Activated CD4-positive, alpha-beta T cell treated with anti-CD3 and anti-CD28 coated beads, Interleukin-2, Interleukin-6, amounts not matched to agents 100 ng/mL and 50 ng/mL, durations not matched to agents 16 hours and 8 hours (primary cell): ENCODE data around the gene HPSE2.

Source experiments
- DNase-seq: peaks from one replicate; pipeline ENCODE4 v3.0.0-alpha.2; 2020

HPSE2 gene

DNA sequence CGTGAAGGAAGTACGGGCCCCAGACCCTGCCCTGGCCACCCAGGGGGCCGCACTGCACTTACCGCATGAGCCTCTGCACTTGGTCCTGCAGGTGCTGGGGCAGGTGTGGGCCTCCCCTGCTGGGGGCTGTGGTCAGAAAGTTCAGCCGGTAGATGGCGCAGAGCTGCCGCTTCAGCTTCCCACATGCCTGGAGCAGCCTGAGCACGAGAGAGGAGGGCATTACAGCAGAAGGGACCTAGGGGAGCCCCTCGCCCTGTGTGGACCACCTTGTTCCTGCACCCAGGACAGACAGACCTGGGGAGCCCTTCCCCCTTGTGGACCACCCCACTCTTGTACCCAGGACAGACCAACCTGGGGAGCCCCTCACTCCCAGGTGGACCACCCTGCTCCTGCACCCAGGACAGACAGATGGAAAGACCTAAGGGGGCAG is 811.9 kb downstream of the HPSE2 start:
- no peak for DNase-seq

DNA sequence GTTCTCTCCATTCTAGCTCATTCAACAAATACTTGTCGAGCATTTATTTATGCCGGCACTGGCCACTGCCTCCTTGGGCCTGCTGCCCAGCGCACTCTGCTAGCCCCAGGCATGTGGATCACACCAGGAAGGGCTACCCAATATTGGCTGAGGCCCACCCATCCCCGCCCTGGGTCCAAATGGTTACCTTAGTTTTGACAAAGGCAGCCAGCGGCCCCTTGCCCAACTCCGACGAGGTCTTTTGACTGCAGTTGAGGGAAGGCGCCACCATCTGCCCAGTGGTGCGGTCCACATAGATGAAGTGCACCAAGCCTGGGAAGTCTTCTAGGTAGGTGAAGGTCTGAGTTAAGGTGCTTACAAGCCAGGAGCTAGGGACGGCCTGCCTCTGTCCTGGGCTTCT is 813.5 kb downstream of the HPSE2 start:
- DNase-seq, result no peak

DNA sequence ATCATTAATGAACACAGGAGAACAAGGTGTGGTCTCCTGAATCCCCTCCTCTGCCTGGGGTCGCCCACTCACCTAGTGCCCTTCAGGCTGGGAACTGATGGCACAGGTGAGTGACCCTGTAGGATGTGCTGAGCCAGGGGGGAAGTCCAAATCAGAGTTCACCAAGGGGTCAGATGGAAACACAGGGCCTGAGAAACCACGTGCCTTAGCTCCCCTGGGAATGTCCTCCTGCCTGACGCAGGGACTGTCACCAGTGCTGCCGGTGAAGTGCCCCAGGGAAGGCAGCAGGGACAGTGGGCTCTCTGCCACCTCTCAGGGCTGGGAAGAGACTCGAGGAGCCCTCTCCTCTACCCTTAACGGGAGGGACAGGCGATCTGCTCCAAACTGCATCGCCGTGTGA is 814.9 kb downstream of the HPSE2 start:
- no peak for DNase-seq

DNA sequence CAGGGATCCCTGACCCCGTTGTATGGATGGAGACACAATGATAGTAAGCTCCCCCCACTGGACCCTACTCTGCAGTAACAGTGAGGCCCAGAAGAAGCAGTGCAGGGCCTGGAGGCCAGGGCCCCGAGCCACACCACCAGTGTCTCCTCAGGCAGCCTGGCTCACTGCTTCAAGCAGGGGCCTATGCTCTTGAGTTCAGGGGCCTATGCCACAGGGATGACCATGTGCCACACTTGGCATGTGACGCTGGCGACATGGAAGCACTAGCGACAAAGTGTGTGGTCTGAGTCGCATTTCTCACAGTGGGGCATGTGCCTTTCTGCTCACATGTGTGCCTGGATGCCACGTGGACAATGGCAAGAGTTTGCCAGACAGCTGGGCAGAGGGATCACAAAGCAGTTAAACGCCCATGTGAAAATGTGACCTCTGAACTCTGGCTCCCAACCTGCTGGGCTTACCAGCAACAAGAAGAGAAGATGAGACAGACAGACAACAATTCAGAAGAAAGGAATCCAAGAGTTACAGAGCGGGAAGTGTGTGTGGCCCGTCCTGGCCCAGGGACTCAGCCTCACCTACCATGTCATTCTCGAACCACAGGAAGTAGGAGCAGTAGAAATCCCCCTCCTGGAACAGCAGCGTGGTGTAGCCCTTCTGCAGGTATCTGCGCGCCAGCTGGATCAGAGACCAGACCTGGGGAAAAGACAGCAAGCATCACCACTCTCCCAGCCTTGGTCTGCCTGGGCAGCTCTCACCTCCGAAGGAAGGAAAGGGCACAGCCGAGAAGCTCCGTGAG is 816.0 kb downstream of the HPSE2 start:
- DNase-seq, result no peak

DNA sequence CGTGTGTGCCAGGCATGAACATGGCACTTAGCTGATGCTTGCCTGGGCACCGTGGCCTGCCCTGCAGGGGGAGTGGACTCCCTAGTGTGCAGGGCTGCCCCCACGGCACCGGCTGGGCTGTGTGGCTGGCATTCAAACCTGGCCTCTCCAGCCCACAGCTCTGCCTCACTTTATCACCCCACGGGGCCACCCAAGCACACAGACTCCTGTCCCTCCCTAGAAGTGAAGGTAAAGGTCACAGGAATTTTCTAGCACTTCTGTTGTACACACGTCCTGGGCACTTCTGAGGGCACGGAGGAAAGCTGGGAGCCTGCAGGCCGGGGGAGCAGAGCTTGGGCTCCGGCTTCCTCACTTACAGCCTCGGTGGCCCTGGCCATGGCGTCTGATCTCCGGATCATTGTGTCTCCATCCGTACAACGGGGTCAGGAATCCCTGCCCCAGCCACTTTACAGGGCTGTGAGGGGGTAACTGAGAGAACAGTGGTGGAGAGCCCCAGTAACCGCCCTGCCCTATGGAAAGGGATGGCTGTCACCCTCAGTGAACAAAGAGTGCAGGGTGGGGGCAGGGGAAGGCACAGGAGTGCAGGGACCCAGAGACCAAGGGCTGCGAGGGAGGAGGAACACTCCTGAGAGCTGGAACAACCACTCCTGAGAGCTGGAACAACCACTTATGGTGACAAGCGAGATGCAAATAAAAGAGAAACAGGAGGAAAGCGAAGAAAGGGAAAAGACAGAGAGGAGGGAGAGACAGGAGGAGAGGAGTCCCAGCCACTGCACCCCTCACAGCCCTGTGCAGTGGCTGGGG is 816.8 kb downstream of the HPSE2 start:
- DNase-seq, result no peak

DNA sequence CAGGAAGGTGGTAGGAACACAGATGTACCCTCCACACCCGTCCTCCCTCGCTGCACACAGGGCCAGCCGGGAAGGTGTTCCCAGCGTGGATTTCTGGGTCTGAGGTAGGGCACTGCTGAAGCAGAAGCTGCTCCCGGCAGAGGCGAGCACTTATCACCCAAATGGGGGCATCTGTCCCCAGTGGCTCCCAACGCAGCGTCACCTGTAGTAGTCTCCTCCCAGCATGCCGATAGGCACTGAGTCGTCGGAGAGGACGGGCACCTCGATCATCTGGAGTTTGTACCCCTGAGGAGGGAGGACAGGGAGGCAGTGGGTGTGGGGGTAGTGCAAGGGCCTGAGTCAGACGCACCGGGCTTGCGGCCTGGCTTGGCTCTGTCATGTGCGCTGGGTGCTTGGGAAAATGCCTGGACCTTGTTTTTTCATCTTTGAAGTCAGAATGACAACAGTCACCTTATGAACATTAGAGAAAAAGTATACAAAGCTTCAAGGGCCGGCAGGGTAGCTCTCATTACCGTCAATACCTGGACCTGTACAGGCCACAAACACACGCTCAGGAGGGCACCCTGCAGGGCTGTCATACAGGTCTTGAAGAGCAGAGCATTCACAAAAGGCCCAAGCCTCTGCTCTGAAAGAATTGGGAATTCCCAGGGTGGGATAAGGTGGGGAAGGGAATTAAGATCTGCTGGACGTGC is 817.5 kb downstream of the HPSE2 start:
- no peak for DNase-seq

DNA sequence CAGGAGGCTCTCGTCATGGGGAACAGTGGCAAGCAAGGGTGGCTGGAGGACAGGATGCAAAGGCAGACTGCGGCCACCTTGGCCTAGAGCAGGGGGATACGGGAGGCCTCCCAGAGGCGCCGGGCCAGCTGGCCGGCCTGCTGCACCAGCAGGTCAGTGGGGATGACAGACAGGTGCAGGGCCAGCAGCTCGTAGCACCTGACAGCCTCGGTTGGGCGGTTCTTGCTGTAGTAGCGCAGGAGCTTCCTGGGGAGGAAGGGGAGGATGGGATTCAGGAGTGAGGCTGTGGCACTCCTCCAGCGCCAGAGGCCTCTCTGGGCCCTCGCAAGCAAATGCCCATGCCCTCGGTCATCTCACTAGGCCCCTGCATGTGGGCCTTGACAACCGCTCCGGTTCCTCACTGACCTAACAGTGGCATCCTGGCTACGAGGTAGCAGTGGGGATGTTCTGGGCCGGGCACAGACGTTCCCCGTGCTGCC is 818.1 kb downstream of the HPSE2 start:
- DNase-seq, result no peak

DNA sequence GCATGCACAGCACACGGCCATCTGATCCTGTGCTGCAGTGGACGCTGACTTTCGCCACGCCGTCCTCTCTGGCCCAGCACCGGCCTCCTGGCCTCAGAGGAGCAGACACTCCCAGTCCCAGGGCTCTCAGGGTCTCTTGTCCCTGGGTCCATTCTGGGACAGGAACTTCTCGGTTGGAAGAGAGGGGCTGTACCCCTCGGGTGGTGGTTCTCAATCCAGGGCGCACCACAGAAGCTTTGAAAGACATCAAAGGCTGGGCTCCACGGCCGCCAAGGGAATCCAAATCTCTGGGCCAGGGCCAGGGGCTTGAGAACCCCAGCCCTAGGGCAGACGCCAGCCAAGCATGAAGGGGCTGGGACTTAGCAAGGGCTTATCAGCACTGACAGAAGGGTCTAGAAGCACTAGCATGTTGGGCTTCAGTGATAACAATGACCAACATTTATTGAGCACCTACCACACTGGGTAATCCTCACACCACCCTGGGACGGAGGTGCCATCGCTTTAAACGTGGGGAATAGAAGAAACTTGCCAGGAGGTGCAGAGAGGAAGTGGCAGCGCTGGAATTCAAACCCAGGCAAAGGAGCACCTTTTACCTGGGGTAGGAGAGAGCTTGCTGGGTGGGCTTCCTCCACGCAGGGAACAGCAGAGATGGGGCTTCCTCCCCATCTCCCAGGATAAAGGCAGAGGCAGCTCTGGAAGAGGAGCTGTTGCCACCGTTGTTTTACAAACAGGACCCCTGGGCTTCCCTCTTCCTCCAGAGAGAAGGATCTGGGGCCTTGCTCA is 818.9 kb downstream of the HPSE2 start:
- DNase-seq, result no peak

DNA sequence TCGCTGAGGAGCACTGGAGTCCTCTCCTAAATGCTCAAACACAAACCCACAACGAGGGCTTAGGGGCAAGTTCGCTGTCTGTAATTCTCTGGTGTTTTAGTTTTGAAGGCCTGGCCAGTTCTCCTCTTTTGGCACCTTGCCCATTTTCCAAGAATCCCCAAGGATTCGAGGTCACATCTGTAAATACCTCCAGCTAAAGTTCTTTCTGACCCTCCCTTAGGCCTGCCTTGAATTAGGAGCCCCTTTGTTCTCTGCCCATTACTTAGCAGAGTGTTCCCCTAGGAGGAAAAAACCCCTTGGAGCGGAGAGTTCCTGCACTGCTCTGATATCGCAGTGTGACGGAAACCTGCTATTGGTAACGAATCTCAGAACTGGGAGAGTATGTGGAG is 819.9 kb downstream of the HPSE2 start:
- no peak for DNase-seq

DNA sequence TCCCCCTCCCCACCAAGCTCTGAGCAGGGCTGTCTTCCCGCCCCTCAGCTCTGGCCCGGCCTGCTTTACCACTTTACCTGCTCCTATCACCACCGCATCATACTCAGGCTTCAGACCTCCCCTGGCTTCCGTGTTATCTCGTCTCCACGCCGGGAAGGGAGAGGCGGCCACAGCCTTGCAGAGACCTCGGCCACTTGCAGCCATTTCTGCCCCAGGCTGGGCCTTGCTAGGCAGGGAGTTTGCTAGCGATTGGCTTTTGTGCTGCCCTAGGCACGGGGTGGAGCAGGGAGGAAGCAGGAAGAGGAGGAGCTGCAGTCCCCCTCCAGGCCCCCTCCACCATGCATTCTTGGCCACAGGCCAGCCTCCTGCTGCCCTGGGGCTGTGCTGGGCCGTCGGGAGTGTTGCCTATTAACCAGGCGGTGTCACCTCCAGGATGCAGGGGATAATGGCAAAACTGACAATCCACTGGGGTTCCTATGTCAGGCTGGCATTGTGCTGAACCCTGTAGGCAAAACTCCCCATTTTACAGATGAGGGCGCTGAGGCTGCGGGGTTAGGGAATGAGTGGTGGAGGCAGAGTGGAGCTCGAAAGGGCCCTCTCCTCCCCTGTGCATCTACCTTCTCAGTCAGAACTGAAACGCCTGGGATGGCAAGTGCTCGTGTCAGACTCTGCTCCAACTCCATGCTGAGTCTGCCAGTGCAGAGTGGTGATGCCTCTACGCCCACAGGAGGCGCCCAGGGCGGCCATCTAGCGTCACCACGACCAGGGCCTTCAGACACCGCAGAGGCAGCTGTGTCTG is 820.5 kb downstream of the HPSE2 start, which contains the start of gene PYROXD2:
TSS of gene PYROXD2 (minus strand) at position 251 of the 799 bp plus-strand sequence. CDS start at position 204, 47 bp downstream.
- DNase-seq, result peak; percentile 49

DNA sequence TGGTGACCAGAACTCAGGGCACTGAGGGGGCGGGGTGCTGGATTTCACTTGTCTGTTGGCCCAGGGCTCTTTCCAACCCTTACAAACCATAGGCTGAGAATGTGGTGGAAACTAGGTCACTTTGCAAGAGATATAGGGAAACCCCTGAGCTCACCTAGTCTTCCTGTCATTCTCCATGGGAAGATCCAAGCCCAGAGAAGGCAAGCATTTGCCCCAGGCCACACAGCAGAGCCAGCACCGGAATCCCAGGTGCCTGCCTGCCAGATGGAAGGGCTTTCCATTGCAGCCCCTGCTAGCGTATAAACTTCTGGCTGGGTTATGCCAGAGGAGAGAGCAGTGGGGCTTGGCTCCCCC is 821.1 kb downstream of the HPSE2 start:
- no peak for DNase-seq

DNA sequence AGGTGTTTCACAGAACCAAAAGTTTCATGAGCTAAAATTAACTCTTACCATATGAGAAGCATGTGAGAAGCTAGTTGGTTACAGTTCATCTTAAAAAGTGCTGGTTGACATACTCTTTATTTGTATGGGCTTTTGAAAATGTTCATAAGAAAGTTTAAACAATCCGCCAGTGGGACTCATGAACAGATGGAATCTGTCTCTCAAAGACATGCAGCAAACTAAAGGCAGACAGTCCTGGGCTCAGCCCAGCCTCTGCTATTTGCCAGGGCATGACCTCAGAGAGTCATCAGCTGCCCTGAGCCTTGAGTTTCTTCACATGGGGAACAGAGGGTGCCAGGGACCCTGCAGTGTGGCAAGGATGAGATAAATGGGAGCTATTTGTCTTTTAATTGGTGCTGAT is 823.9 kb downstream of the HPSE2 start:
- DNase-seq, result no peak

DNA sequence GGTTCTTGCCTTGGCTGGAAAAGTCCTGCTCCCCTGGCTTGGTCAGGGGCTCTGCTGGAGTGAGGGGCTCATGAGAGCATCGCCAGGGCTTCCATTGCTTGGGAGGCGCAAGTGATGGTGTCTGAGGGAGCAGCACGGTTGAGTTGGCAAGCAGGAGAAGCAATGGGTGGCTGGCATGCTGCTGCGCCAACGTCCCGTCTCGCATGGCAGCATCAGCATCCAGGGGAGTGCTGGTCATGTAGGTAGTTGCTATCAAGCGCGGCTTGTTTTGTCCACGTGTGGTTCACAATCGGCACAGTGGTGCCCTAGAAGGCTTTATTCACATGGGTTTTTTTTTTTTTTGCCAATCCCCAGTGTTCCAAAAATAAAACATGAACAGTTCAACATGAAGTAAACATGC is 824.5 kb downstream of the HPSE2 start:
- no peak for DNase-seq

DNA sequence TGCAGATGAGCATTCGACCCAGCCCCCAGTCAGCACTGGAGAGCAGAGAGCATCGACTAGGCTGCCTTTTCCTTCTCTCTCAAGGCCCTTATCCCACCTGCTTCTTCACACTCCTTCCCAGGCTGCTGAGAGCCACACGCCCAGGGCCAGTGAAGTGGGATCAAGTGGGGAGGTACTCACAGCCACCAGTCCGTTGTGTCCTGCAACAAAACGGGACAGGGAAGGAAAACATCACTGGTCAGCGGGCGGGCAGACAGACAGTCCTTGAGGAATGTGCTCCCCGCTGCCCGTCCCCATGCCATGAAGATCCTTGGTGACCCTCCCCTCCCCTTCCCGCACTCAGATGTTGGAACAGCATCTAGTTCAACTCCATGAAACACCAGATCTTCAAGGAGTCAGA is 824.9 kb downstream of the HPSE2 start:
- DNase-seq, result no peak

DNA sequence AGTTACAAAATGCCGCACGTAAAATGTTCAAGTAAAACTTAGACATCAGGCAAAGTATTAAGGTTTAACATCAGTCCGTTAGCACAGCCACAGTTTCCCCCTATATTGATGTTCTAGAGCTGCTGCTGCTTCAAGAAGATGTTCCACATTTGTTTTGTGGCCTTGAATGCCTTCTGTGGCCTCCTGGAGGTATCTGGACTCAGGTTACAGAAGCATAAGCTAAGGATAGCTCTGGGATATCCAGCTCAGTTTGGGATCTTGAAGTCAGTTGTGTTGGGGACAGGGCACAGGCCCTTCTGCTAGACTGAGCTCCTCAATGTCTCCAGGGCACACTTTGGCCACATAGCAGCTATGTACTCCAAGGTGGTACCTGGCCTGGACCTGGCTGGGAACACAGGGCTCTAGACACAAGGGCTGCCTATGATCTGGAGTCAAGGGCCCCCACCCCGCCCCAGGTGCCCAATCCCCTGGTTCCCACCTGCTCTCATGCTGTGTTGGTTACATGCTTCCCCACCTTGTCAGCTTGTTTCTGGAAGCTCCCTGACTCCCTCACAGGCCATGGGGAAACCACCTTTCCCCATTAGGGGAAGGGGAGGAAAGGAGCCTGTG is 825.4 kb downstream of the HPSE2 start:
- DNase-seq, result no peak

DNA sequence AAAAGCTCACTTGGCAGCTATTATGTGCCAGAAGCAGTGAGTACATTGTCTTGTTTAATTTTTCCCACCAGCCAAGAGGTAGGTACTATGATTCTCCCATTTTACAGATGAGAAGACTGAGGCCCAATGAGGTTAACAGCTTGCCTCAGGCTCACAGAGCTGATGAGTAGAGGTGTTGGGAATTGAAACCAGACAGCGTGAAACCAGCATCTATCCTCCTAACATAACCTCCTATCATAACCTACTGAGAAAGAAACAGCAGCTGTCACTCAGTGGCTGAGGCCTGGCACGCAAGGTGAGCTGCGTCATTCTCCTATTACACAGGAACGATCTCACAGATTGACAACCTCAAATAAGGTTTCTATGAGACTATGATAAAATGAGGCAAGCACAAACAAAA is 826.9 kb downstream of the HPSE2 start:
- no peak for DNase-seq

DNA sequence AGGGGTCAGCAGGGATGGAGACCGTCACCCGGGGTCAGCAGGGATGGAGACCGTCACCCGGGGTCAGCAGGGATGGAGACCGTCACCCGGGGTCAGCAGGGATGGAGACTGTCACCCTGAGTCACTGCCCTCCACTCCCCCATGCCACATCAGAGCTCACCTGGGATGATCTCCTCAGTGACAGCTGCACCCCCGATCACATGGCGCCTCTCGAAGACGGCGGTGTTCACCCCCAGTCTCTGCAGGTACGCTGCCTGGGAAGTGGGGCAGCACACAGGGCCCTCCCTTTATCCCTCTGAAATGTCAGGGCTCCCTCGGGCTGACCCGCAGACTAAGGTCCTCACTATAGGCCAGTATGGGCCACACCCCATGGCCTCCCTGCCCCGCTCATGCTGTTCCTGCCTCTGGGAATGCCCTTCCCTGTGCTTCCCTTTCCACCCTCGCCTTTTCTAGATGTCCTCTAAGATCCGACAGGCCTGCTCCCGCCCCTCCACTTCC is 827.9 kb downstream of the HPSE2 start:
- DNase-seq, result no peak
